GM12892 (cell line): ENCODE results near the gene TMEM266.

Source experiments
- POLR2A ChIP-seq: IDR thresholded peaks from 2 replicates; pipeline ENCODE4 v1.6.1; 2011; ENCODE audit warnings: low read depth, low read length, control low read depth
- POLR2AphosphoS5 ChIP-seq: IDR thresholded peaks from 2 replicates; pipeline ENCODE4 v1.6.1; 2011; ENCODE audit warnings: low read depth, low read length, control low read depth

GRCh38 chr15:76180321-76180720, 120.5 kb downstream of the TMEM266 start:
- no peak for TF ChIP-seq POLR2A
- TF ChIP-seq POLR2AphosphoS5: no peak
